Effector CD8-positive, alpha-beta T cell (primary cell): Measurements from ENCODE around the gene SET.
A peak's percentile ranks its signal among the peaks of the same experiment; 100 is the strongest.

Source experiments
- DNase-seq: peaks from one replicate; lab custom pipeline; 2025; lab: John Stamatoyannopoulos, UW

Gene SET

DNA sequence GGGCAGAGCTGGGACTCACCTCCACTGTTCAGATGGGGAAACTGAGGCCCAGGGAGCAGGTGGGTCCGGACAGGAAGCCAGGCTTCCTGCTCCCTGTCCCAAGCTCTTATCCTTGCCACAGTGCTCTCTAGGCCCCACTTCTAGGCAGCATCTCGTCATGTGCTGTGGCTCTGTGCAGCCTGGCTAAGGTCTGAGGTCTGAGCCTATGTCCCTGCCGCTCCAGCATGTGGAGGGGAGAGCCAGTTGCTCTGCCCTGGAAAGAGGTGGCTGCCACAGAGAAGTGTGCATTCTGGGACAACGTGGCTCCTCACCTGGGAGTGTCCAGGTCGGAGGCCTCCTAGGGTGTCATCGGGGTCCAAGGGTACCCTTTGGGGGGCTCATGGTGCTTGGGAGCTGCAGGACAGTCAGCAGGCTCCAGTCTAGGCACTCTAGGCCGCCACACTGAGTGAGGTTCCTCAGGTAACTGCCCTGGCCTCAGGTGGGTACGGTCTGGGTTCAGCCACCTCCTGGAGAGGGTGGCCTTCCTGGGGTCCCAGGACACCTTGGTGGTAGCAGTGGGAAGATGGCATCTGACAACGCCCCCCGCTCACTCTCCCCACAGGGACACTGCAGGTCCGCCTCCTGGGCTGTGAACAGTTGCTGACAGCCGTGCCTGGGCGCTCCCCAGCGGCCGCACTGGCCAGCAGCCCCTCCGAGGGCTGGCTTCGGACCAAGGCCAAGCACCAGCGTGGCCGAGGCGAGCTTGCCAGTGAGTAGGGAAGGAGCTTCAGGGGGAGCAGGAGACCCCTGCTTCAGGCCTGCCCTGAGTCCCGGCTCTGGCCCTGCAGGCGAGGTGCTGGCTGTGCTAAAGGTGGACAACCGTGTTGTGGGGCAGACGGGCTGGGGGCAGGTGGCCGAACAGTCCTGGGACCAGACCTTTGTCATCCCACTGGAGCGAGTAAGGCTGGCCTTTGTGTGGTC, 23.7 kb downstream of the SET start:
- DNase-seq, result no peak

DNA sequence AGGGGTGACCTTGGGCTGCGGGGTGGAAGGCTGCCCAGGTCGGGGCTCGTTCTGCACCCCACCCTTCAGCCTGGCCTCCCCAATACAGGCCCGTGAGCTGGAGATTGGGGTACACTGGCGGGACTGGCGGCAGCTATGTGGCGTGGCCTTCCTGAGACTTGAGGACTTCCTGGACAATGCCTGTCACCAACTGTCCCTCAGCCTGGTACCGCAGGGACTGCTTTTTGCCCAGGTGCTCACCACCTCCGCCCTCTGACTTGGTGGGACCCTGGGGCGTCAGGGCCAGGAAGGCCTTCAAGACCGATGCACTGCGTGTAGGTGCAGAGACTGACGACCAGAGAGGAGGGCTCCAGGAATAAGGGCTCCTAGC, 24.4 kb downstream of the SET start:
- no peak for DNase-seq

DNA sequence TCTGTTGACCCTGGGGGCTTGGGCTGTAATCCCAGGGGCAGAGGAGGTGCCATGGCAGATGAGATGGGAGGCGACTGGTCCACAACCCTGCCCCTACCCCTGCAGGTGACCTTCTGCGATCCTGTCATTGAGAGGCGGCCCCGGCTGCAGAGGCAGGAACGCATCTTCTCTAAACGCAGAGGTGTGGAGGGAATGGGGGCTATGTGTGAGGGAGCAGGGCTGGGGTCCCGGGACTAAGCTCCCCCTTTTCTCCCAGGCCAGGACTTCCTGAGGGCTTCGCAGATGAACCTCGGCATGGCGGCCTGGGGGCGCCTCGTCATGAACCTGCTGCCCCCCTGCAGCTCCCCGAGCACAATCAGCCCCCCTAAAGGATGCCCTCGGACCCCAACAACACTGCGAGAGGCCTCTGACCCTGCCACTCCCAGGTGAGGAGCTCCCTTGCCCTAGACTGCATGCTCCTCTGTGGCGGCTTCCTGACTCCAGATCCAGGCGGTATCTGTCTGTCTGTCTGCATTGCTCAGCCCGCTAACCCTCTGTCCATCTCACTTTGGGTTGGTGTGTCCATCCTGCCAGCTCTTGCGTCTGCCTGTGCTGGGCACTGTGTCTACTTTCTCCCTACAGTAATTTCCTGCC, 25.0 kb downstream of the SET start:
- no peak for DNase-seq

- DNase-seq, result no peak
Observed at GRCh38 chr9:128714586-128715435, 25.8 kb downstream of the SET start.

GRCh38 chr9:128715436-128715750, 26.4 kb downstream of the SET start:
- DNase-seq, result no peak

GRCh38 chr9:128716581-128717254, 27.7 kb downstream of the SET start:
- no peak for DNase-seq

DNA sequence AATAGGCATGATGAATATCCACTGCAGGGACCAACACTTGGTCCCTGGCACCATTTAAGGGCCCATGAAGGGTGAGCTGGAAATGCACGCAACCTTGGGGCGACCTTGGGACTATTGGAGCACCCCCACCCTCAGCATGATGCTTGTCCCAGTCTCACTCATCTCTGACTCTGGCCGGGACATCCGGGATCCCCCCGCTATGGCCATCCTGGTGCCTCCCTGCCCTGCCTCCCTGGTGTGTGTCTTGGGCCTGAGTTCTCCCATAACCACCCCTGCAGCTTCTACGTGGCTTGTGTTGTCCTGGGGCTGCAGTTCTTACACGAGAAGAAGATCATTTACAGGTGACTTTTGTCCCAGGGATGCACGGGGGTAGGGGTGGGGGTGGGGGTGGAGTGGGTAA, 29.0 kb downstream of the SET start:
- no peak for DNase-seq

DNA sequence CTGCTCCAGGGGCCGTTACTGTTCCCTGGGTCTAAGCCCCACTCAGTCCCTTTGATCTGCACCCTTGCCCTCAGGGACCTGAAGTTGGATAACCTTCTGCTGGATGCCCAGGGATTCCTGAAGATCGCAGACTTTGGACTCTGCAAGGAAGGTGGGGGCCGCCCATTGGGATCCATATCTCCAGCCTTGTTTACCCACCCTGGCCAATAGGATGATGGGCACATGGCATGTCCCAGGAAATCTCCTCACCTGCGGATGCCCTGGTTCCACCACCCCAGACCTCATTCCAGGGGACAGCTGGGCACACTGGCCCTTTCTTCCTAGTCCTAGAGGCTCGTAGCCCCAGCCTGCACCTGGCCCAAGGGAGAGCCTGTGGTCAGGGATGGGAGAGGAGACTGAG, 29.5 kb downstream of the SET start:
- DNase-seq, result no peak

DNA sequence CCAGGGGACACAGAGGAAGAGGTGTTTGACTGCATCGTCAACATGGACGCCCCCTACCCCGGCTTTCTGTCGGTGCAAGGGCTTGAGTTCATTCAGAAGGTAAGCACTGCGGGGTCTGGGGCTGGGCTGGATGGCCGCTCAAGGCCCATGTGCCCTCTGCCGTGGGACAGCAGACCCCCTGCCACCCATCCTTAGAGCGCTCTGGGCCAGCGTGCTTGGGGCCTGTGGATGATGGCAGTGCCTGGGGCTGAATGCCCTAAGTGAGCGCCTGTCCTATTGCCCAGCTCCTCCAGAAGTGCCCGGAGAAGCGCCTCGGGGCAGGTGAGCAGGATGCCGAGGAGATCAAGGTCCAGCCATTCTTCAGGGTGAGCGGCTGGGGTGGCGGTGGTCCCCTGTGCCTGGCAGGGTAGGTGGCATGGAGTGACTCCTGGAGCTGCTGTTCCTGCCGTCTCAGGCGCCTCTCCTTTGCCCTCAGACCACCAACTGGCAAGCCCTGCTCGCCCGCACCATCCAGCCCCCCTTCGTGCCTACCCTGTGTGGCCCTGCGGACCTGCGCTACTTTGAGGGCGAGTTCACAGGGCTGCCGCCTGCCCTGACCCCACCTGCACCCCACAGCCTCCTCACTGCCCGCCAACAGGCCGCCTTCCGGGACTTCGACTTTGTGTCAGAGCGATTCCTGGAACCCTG, 31.0 kb downstream of the SET start:
- DNase-seq, result no peak

DNA sequence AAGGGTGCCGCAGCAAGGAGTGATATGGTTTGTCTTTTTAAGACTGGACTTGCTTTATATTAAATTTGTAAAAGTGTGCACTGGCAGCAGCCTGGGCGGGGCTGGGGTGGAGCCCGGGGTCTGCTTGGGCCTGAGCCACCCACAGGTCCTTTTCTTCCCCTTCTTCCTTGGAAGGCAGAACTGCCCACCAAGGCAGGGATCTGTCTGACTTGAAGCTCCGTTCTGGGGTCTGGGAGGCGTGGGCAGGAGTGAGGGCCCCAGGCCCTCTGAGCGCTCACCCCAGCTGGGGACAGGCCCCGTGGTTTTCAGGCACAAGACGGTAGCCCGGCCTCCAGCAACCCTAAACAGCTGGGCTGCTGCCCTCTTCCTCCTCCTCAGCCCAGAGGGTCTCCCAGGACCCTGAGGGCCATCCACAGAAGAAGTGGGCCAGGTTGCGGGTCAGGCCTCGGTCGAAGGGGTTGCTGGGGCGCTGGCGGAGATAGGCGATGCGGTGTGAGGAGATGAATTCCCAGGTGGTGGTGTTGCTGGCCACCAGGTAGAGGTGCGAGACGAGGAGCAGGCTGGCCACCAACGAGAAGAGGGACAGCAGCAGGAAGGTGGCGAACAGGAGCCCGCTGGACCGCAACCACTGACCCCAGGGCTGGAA, 31.9 kb downstream of the SET start:
- no peak for DNase-seq

DNA sequence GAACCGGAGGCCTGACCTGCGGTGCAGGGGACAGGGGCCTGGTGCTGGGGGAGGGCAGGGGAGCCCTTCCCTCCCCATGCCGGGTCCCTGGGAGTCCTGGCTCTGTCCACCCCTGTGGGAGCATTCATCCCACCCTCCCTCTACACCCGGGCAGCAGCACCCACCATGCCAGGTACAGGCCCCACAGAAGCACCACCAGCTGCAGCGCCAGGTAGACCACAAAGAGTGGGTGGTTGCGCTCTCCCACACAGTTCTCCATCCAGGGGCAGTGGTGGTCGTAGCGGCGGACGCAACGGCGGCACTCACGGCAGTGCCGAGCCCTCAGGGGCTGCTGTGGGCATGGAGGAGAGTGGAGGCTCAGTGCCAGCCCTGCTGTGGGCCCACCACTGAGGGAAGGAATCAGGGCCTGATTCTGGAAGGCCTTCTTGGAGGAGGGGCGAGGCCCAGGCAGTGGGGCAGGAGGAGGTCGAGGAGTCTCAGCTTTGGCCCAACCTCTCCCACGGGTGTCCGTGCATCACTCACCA, 32.5 kb downstream of the SET start:
- DNase-seq, result no peak

DNA sequence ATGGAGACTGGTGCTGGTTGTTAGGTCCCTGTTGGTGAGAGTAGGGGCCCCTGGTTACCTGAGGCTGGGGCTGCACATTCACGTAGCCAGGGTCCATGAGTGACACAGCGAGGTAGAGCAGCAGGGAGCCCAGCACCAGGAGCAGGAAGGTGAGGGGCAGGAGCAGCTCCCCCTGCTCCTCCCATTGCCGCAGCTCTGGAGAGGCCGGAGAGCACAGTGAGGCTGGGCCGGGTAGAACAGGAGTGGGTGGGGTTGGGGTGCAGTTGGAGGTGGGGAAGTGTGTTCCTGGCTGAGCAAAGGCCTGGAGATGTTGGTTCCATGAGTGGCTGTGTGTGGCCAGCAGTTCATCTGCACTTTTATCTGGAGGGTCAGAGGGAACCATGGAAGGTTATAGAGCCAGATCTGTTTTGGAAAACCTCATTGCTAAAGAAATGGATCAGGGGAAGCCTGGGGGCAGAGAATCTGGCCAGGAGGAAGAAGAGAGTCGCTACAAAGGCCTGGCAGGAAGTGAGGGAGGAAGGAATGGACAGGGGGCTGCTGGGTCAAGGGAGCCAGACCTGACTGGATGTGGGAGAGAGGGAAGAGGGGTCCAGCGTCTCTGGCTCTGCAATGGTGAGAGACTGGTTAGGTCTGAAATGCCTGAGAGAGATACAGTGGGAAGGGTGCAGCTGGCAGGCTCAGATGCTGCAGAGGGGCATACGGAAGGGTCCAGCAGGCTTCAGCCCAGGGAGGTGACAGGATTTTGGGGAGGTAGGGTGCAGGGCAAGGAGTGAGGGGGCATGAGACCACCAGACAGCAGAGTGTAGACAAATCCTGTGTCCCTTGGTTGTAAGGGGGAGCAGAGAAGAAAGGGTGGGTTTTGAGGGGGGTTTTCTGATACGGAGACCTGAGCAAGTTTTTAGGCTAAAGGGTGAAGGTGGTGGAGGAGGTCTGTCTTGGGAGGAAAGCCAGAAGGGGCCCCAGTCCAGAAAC, 33.6 kb downstream of the SET start:
- no peak for DNase-seq

DNA sequence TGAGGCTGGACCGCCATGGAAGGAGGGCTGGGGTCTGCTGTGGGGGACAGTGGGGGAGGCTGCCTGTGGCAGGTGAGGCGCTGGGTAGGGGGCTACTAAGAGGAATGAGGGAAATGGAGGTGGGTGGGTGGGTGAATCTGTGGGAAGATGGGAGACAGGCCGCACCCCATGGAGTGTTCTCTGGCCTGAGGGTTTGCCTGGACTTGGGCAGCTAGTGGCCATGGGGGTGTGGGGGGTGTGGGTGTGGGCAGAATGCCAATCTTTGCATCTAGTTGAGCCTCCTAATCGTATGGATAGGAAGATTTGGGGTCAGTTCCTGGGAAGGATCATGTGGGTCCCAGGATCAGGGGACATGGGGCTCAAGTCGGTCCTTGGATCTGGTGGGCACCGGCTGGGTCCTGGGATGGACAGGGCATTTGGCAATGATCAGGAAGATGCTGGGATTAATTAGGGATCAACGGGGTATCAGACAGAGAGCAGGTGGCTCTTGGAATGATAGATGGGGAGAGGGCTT, 34.4 kb downstream of the SET start:
- DNase-seq, result no peak

- peak; percentile 98 for DNase-seq
Observed at GRCh38 chr9:128723866-128724743, 35.1 kb downstream of the SET start, which contains the start of gene ZDHHC12. Gene ZDHHC12 (minus strand): TSS chr9:128724127. CDS start chr9:128724093, 34 bp downstream.

- no peak for DNase-seq
Observed at GRCh38 chr9:128724744-128725211, 35.8 kb downstream of the SET start.

- no peak for DNase-seq
Observed at GRCh38 chr9:128727640-128728248, 38.7 kb downstream of the SET start.

DNA sequence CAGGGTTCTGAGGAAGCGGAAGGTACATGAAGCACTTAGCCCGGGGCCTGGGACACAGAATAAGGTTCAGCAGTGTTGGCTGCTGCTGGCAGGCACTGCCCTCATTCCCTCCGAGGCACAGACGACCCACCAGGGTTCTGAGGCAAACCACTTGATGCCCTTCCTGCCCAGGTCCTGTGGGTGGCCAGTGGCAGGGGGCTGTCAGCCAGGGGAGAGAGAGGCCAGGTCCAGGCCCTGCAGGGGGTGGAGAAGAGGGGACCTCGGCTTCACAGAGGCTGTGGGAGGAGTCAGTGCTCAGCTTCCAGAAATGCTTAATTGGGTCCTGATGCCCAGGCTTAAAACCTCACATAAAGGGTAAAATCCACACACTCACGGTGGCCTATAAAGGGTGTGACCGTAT, 39.3 kb downstream of the SET start:
- no peak for DNase-seq

GRCh38 chr9:128729302-128729701, 40.3 kb downstream of the SET start:
- DNase-seq, result no peak
